Measurements from ENCODE around the gene TAOK1.
A peak's percentile ranks its signal among the peaks of the same experiment; 100 is the strongest.

Gene TAOK1

GRCh38 chr17:29483503-29483902 is 93.3 kb downstream of the TAOK1 start:
- H3K4me3 ChIP-seq (ENCODE audit: low read depth, low read length), result no peak overlapping the region
- TF ChIP-seq, protein P1, sequence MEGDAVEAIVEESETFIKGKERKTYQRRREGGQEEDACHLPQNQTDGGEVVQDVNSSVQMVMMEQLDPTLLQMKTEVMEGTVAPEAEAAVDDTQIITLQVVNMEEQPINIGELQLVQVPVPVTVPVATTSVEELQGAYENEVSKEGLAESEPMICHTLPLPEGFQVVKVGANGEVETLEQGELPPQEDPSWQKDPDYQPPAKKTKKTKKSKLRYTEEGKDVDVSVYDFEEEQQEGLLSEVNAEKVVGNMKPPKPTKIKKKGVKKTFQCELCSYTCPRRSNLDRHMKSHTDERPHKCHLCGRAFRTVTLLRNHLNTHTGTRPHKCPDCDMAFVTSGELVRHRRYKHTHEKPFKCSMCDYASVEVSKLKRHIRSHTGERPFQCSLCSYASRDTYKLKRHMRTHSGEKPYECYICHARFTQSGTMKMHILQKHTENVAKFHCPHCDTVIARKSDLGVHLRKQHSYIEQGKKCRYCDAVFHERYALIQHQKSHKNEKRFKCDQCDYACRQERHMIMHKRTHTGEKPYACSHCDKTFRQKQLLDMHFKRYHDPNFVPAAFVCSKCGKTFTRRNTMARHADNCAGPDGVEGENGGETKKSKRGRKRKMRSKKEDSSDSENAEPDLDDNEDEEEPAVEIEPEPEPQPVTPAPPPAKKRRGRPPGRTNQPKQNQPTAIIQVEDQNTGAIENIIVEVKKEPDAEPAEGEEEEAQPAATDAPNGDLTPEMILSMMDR (IDR thresholded peaks at IDR 0.05; ENCODE audit: insufficient read depth, low read length, missing control alignments), result no peak
- POLR2A ChIA-PET, result no interaction called here
- DNase-seq (ENCODE audit: low read depth, low spot score), result no peak
- CTCF ChIA-PET, result interaction anchor here (1.0 to 1.2 kb wide), 2 partner anchors 52 to 114 kb away, joined by 3 to 4 read pairs; no protein-coding TSS in a partner anchor

GRCh38 chr17:29495011-29495410 is 104.8 kb downstream of the TAOK1 start:
- H3K4me3 ChIP-seq (ENCODE audit: low read depth, low read length), result no peak overlapping the region
- ChIA-PET CTCF (interaction anchor here (1.5 to 3.0 kb wide), 2 partner anchors 42 to 125 kb away, joined by 11 to 13 read pairs; no protein-coding TSS in a partner anchor), POLR2A (no interaction called here)
- TF ChIP-seq, protein P1 (IDR thresholded peaks at IDR 0.05; ENCODE audit: insufficient read depth, low read length, missing control alignments), result no peak
- peak; percentile 17 for DNase-seq (ENCODE audit: low read depth, low spot score)

DNA sequence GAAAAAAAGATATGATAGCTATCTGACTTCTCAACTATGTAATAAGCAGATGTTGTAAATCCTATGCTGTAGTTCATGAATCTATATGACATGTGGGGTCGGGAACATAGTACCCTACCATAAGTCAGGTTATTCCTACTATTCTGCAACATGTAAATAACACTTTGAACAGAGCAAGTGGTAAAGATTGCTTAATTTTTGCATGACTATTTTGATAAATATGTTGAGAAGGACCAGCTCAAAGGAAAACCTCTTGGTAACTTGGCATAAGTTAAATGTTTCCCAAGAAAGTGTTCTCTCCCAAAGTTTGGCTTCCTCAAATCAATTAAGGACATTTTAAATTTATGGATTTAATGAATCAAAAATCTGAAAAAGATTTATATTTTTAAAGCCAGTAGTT is 114.5 kb downstream of the TAOK1 start:
- ChIA-PET CTCF (interaction anchor here (1.1 to 6.6 kb wide), 4 partner anchors 11 to 135 kb away, joined by 3 to 32 read pairs (median 4); no protein-coding TSS in a partner anchor), POLR2A (no interaction called here)
- H3K4me3 ChIP-seq (ENCODE audit: low read depth, low read length), result no peak overlapping the region
- TF ChIP-seq, protein P1 (IDR thresholded peaks at IDR 0.05; ENCODE audit: insufficient read depth, low read length, missing control alignments), result no peak
- no peak for DNase-seq (ENCODE audit: low read depth, low spot score)

DNA sequence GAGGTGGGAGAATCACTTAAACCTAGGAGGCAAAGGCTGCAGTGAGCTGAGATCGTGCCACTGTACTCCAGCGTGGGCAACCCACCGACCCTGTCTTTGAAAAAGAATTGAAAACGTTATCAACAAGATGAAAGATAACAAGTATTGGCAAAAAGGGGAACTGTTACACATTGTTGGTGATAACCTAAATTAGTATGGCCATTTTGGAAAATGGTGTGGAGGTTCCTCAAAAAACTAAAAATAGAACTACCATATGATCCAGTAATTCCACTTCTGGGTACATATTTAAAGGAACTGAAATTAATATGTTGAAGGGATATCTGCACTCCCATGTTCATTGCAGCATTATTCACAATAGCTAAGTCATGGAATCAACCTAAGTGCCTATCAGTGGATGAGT is 115.7 kb downstream of the TAOK1 start:
- TF ChIP-seq, protein P1 (IDR thresholded peaks at IDR 0.05; ENCODE audit: insufficient read depth, low read length, missing control alignments), result no peak
- ChIA-PET CTCF (interaction anchor here (1.7 to 6.6 kb wide), 2 partner anchors 12 to 136 kb away, joined by 4 to 32 read pairs; no protein-coding TSS in a partner anchor), POLR2A (no interaction called here)

GRCh38 chr17:29510953-29511352 is 120.8 kb downstream of the TAOK1 start:
- no peak for DNase-seq (ENCODE audit: low read depth, low spot score)
- TF ChIP-seq, protein P1 (IDR thresholded peaks at IDR 0.05; ENCODE audit: insufficient read depth, low read length, missing control alignments), result no peak
- POLR2A ChIA-PET, result no interaction called here
- CTCF ChIA-PET, result interaction anchor here (0.7 to 1.4 kb wide), 2 partner anchors 9 to 141 kb away, joined by 3 to 4 read pairs; no protein-coding TSS in a partner anchor
- H3K4me3 ChIP-seq (ENCODE audit: low read depth, low read length), result no peak overlapping the region

More for the DNA sequence above, 115.7 kb downstream of the TAOK1 start:
- DNase-seq (ENCODE audit: low read depth, low spot score), result no peak
- H3K4me3 ChIP-seq (ENCODE audit: low read depth, low read length), result no peak overlapping the region

DNA sequence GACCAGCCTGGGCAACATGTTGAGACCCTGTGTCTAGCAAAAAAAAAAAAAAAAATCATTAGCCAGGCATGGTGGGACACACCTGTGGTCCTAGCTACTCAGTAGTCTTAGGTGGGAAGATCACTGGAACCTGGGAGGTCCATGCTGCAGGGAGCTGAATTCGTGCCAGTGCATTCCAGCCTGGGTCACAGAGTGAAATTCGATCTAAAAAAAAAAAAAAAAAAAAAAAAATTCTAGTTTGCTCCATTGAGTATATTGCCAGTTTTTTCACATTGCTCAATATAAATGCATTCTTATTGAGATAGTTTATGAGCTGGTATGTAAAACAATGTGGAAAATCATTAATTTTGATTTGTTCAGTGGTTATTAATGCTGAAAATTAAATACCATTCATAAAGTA is 124.6 kb downstream of the TAOK1 start:
- ChIA-PET CTCF (interaction anchor here (1.4 to 3.0 kb wide), 5 partner anchors 9 to 145 kb away, joined by 5 to 14 read pairs (median 7); no protein-coding TSS in a partner anchor), POLR2A (no interaction called here)
- no peak overlapping the region for H3K4me3 ChIP-seq (ENCODE audit: low read depth, low read length)
- no peak for DNase-seq (ENCODE audit: low read depth, low spot score)
- TF ChIP-seq, protein P1 (IDR thresholded peaks at IDR 0.05; ENCODE audit: insufficient read depth, low read length, missing control alignments), result no peak
